OCI-LY1 (cell line): Measurements from ENCODE around the gene COL8A1.

Experiments
- H2AFZ ChIP-seq: fragments of 200-600 bp; sonication (generic), shearing (Covaris generic); 2 replicates; pipeline ENCODE4 v1.6.0; 2014; ENCODE audit warnings: antibody characterized with exemption, mild to moderate bottlenecking, low read length
- H3F3A ChIP-seq: fragments of 200-600 bp; sonication (generic), shearing (Covaris generic); 2 replicates; pipeline ENCODE4 v1.6.0; 2014; ENCODE audit warnings: mild to moderate bottlenecking, antibody characterized with exemption, low read length, moderate library complexity; ENCODE audit not compliant: insufficient read depth
- H3K27ac ChIP-seq: fragments of 200-600 bp; sonication (generic); 2 replicates; pipeline ENCODE4 v1.5.1; 2014; ENCODE audit warnings: low read length, mixed run types, mild to moderate bottlenecking, low read depth; ENCODE audit not compliant: poor library complexity, severe bottlenecking
- H3K27me3 ChIP-seq: fragments of 200-600 bp; sonication (generic); 2 replicates; pipeline ENCODE4 v1.6.0; 2014; ENCODE audit warnings: antibody characterized with exemption, mild to moderate bottlenecking, low read length, moderate library complexity; ENCODE audit not compliant: insufficient read depth
- H3K36me3 ChIP-seq: fragments of 200-600 bp; sonication (generic); 2 replicates; pipeline ENCODE4 v1.6.1; 2014; ENCODE audit warnings: mild to moderate bottlenecking, antibody characterized with exemption, low read length, moderate library complexity, mixed read lengths; ENCODE audit not compliant: insufficient read depth
- H3K4me1 ChIP-seq: fragments of 200-600 bp; sonication (generic); 2 replicates; pipeline ENCODE4 v1.5.1; 2014; ENCODE audit warnings: mild to moderate bottlenecking, low read length, moderate library complexity; ENCODE audit not compliant: insufficient read depth, severe bottlenecking
- H3K4me2 ChIP-seq: fragments of 200-600 bp; sonication (generic), shearing (Covaris generic); 2 replicates; pipeline ENCODE4 v1.6.1; 2014; ENCODE audit warnings: low read length
- H3K4me3 ChIP-seq: fragments of 200-600 bp; sonication (generic); 2 replicates; pipeline ENCODE4 v1.5.1; 2014; ENCODE audit warnings: low read length, low read depth, mild to moderate bottlenecking, mixed read lengths; ENCODE audit not compliant: poor library complexity, severe bottlenecking
- H3K79me2 ChIP-seq: fragments of 200-600 bp; shearing (Covaris generic); 2 replicates; pipeline ENCODE4 v1.6.1; 2016; ENCODE audit warnings: mixed run types, low read length, mixed read lengths; ENCODE audit not compliant: insufficient read depth
- H3K9ac ChIP-seq: fragments of 200-600 bp; sonication (generic), shearing (Covaris generic); 2 replicates; pipeline ENCODE4 v1.6.1; 2014; ENCODE audit warnings: mild to moderate bottlenecking, low read length, mixed read lengths
- H3K9me2 ChIP-seq: fragments of 200-600 bp; sonication (generic), shearing (Covaris generic); 2 replicates; pipeline ENCODE4 v1.6.1; 2014; ENCODE audit warnings: low read depth, mild to moderate bottlenecking, low read length, mixed read lengths
- H3K9me3 ChIP-seq: fragments of 200-600 bp; shearing (Covaris generic); 2 replicates; pipeline ENCODE4 v1.6.1; 2014; ENCODE audit warnings: low read length, mixed read lengths
- H4K20me1 ChIP-seq: fragments of 200-600 bp; sonication (generic), shearing (Covaris generic); 2 replicates; pipeline ENCODE4 v1.6.0; 2016; ENCODE audit warnings: mild to moderate bottlenecking, low read length; ENCODE audit not compliant: insufficient read depth
- EZH2 ChIP-seq: fragments of 200-600 bp; sonication (generic), shearing (Covaris generic); IDR thresholded peaks from 2 replicates; pipeline ENCODE4 v1.8.0; 2017; ENCODE audit warnings: borderline replicate concordance, mixed run types, mild to moderate bottlenecking, antibody characterized with exemption, low read length, moderate library complexity, mixed read lengths
- TF ChIP-seq, protein P1 (sequence below): fragments of 200-600 bp; sonication (generic), shearing (Covaris generic); IDR thresholded peaks from 2 replicates; pipeline ENCODE4 v1.5.1; 2017; ENCODE audit warnings: mild to moderate bottlenecking, antibody characterized with exemption, low read length, moderate library complexity, mixed read lengths

Gene COL8A1

DNA sequence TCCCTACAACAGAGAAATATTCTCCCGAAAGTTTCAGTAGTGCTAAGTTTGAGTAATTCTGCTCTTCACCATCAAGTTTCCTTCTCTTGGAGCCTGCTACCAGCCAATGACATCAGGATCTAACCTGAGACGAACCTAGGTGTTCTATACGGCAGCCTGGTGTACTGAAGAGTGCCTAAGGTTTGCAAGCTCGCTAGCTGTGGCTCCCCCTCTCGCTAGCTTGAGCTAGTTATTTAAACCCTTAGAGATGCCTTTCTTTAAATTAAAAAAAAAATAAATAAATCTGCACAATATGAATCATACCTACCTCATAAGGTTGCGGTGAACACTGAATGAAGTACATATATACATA lies 1.4 kb upstream of the COL8A1 start:
- H3K4me2 ChIP-seq, result no peak overlapping the region
- H2AFZ ChIP-seq, result no peak overlapping the region
- H3K27me3 ChIP-seq, result no peaks in the 10 kb centered on the region
- H3K9me2 ChIP-seq, result no peaks in the 10 kb centered on the region
- H3K79me2 ChIP-seq, result no peaks in the 10 kb centered on the region
- TF ChIP-seq EZH2, result no peak
- TF ChIP-seq, protein P1, sequence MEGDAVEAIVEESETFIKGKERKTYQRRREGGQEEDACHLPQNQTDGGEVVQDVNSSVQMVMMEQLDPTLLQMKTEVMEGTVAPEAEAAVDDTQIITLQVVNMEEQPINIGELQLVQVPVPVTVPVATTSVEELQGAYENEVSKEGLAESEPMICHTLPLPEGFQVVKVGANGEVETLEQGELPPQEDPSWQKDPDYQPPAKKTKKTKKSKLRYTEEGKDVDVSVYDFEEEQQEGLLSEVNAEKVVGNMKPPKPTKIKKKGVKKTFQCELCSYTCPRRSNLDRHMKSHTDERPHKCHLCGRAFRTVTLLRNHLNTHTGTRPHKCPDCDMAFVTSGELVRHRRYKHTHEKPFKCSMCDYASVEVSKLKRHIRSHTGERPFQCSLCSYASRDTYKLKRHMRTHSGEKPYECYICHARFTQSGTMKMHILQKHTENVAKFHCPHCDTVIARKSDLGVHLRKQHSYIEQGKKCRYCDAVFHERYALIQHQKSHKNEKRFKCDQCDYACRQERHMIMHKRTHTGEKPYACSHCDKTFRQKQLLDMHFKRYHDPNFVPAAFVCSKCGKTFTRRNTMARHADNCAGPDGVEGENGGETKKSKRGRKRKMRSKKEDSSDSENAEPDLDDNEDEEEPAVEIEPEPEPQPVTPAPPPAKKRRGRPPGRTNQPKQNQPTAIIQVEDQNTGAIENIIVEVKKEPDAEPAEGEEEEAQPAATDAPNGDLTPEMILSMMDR, result no peak
- no peaks in the 10 kb centered on the region for H4K20me1 ChIP-seq
- no peak overlapping the region for H3K9ac ChIP-seq
- no peaks in the 10 kb centered on the region for H3K9me3 ChIP-seq
- no peak overlapping the region for H3K4me3 ChIP-seq
- no peaks in the 10 kb centered on the region for H3F3A ChIP-seq
- no peaks in the 10 kb centered on the region for H3K4me1 ChIP-seq
- no peak overlapping the region for H3K27ac ChIP-seq
- no peaks in the 10 kb centered on the region for H3K36me3 ChIP-seq

DNA sequence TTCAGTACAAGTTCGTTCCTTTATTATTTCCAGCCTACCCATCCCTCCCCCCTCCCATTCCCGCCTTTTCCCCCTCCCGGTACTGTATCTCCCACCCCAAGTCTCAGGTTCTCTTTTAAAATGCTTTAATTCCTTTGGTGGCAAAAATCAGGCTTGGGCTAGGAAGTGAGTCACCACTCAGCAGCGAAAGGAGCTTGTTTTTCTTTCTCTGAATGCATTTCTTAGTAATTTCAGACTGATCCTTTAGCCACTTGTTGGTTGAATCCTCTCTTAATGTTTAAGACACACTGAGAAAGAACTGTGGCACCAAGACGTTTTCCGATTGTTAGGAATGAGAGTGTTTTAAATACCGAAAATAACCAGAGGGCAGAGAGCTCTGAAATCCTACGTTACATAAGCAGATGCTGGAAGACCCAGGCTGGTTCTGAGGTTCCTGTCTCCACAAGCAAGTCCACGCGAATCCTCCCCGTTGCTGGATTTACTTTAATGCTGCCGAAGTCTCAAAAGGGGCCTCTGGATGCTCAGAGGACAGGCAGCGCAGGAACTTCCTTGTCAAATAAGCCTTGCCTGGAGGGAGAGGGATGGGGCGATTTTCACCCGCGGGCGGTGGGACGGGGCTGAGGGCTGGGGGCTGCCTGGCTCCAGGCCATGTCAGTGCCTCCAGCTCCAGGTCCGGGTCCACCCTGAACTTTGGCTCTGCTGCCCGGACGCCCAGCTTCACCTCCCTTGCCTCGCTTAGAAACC lies 854 bp upstream of the COL8A1 start:
- Histone ChIP-seq H3K27me3 (no peaks in the 10 kb centered on the region), H3K4me1 (no peaks in the 10 kb centered on the region), H3K9me2 (no peaks in the 10 kb centered on the region), H4K20me1 (no peaks in the 10 kb centered on the region), H3K9me3 (no peaks in the 10 kb centered on the region), H3K9ac (no peak overlapping the region), H3K4me2 (no peak overlapping the region), H3K4me3 (no peak overlapping the region), H3K27ac (no peak overlapping the region), H2AFZ (no peak overlapping the region), H3K79me2 (no peaks in the 10 kb centered on the region), H3F3A (no peaks in the 10 kb centered on the region), H3K36me3 (no peaks in the 10 kb centered on the region)
- TF ChIP-seq, protein P1, result no peak
- no peak for TF ChIP-seq EZH2

DNA sequence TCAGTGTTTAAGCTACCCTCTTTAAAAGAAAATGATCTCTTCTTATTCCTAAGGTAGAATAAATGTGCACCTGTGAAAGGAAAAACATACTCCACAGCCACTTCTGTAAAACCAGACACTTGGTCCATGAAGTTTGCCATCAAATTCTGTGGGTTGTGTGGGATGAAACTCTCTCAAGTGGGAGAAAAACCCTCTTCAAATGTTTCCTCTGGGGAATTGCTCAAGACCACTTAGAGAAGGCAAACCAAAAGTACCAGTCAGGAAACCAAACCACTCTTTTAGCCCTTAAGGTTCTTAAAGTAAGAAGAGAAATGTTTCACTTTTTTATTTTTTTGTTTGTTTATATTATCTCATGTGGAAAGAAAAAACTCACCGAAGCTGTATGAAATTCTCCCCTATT lies 1.2 kb downstream of the COL8A1 start:
- H3K27ac ChIP-seq, result no peak overlapping the region
- no peak overlapping the region for H3K4me2 ChIP-seq
- H3F3A ChIP-seq, result no peaks in the 10 kb centered on the region
- H3K9me3 ChIP-seq, result no peaks in the 10 kb centered on the region
- no peaks in the 10 kb centered on the region for H3K27me3 ChIP-seq
- no peaks in the 10 kb centered on the region for H3K4me1 ChIP-seq
- no peaks in the 10 kb centered on the region for H3K79me2 ChIP-seq
- TF ChIP-seq EZH2, result no peak
- TF ChIP-seq, protein P1, result no peak
- H3K9ac ChIP-seq, result no peak overlapping the region
- H3K36me3 ChIP-seq, result no peaks in the 10 kb centered on the region
- no peaks in the 10 kb centered on the region for H4K20me1 ChIP-seq
- no peak overlapping the region for H3K4me3 ChIP-seq
- no peak overlapping the region for H2AFZ ChIP-seq
- H3K9me2 ChIP-seq, result no peaks in the 10 kb centered on the region
